C4-2B (cell line): ENCODE measurements around the gene TNFRSF18.

Experiments
- H3K27ac ChIP-seq: fragments of 450-650 bp; 2 replicates; pipeline ENCODE4 v1.5.1; 2017
- ZFX ChIP-seq: fragments of 450-650 bp; IDR thresholded peaks from 2 replicates; pipeline ENCODE4 v1.6.1; 2017
- TF ChIP-seq, protein P1 (sequence below): fragments of 450-650 bp; conservative IDR thresholded peaks from 2 replicates; pipeline ENCODE4 v1.5.1; 2017; ENCODE audit warnings: mild to moderate bottlenecking

TNFRSF18 gene

DNA sequence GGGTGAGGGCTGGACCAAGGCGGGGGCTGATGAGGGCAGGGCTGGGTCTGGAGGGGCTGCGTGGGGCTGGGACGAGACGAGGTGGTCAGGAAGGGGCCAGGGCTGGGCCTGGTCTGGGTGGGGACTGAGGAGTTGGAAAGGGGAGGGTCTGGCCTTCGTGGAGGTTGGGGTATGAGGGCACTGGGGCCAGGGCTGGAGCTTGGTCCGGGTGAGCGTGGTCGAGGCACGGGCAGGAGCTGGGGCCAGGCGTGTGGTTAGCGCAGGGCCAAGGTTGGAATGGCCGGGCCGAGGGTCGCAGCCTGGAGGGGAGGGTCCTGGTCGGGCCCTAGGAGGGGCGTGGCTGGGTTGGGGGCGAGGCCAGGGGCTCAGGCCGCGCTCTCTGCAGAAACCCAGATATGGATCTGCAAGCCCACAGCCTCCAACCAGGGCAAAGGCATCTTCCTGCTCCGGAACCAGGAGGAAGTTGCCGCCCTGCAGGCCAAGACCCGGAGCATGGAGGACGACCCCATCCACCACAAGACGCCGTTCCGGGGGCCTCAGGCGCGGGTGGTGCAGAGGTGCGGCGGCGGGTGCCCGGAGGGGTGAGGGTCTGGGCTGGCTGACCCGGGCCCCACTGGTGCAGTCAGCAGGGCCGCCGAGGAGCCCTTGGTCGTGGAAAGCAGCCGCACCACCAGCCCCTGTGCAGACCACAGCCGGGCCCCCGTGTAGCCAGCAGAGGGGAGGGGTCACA is 23.7 kb downstream of the TNFRSF18 start:
- TF ChIP-seq, protein P1, sequence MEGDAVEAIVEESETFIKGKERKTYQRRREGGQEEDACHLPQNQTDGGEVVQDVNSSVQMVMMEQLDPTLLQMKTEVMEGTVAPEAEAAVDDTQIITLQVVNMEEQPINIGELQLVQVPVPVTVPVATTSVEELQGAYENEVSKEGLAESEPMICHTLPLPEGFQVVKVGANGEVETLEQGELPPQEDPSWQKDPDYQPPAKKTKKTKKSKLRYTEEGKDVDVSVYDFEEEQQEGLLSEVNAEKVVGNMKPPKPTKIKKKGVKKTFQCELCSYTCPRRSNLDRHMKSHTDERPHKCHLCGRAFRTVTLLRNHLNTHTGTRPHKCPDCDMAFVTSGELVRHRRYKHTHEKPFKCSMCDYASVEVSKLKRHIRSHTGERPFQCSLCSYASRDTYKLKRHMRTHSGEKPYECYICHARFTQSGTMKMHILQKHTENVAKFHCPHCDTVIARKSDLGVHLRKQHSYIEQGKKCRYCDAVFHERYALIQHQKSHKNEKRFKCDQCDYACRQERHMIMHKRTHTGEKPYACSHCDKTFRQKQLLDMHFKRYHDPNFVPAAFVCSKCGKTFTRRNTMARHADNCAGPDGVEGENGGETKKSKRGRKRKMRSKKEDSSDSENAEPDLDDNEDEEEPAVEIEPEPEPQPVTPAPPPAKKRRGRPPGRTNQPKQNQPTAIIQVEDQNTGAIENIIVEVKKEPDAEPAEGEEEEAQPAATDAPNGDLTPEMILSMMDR: no peak
- no peak for TF ChIP-seq ZFX

DNA sequence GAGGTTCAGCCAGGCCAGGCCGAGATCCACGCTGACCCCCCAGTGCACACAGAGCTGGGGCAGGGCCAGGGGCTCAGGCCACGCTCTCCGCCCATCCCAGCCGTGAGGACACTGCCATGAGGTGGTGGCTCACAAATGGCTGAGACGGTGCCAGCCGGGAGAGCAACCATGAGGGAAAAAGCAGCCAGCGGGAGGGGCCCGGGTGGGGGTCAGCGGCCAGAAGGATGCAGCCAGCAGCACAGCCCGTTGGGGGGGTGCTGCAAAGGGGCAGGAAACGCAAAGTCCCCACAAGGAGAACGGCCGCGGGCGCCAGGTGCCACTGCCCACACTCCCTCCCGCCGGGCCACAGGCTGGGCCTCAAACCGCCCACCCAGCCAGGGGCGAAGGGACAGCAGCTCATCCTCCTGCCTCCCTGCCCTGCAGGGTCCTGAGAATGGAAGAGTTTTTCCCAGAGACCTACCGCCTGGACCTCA is 24.4 kb downstream of the TNFRSF18 start:
- H3K27ac ChIP-seq: no peak overlapping the region
- TF ChIP-seq, protein P1: no peak
- TF ChIP-seq ZFX: no peak

More for the DNA sequence above, 23.7 kb downstream of the TNFRSF18 start:
- no peak overlapping the region for H3K27ac ChIP-seq

DNA sequence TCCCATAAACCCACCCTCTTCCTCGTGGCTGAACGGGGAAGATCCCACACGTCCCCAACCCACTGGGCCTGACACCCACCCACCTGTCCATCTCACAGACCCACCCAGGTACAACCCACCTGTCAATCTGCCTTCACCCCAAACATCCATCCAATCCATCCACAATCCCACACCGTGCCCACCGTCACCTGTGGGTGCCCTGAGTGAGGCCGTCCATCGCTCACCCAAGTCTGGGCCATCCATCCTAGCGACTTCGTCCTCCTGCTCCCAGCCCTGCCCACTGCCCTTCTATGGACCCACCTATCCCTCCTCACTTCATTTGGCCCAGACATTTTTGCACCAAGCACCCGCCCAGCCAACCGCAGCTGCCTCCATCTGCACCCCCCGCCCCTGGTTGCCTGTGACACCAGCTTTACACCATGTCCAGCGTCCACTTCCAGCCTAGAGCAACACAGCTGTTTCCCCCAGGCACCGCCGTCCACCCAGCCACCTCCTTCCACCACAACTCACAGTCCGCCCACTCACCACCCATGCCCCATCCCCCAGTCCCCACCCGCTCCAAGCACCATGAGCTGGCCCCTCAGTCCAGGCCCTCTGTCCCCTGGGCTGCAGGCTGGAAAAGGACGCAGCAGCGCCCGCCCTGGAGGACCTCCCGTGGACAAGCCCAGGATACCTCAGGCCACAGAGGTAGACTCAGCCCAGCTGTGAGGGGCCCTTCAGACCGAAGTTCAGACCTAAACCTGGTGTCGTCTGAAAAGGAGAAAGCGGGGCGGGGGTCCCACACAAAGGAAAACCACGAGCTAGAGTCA is 25.1 kb downstream of the TNFRSF18 start:
- TF ChIP-seq, protein P1: no peak
- no peak for TF ChIP-seq ZFX
- H3K27ac ChIP-seq: no peak overlapping the region

DNA sequence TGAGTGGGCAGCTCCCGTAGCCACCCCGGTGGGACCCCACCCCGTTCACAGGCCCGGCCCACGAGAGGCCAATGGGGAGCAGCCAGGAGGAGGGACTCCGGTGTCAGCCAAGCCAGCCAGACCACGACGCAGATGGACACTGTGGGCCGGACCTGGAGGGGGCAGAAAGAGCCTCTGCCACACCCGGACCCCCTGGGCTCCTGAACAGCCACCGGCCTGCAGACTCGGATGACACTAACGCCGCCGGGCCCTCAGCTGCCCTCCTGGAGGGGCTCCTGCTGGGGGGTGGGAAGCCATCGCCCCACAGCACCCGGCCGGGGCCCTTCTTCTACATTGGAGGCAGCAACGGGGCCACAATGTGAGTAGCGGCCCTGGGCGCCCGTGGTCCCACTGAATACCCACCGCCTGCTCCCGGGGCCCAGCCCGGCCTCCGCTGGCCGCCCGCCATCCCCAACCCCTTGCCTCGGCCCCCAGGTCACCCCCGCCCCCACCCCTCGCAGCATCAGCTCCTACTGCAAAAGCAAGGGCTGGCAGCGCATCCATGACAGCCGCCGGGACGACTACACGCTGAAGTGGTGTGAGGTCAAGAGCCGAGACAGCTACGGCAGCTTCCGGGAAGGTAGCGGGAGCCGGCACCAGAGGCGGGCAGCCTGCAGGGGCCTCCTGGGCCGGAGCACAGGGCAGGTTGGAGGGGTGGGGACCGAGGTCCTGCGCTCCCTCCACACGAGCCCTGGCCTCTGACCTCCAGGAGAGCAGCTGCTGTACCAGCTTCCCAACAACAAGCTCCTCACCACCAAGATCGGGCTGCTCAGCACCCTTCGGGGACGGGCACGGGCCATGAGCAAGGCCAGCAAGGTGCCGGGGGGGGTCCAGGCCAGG is 26.2 kb downstream of the TNFRSF18 start:
- no peak for TF ChIP-seq ZFX
- TF ChIP-seq, protein P1: no peak
- H3K27ac ChIP-seq: no peak overlapping the region

DNA sequence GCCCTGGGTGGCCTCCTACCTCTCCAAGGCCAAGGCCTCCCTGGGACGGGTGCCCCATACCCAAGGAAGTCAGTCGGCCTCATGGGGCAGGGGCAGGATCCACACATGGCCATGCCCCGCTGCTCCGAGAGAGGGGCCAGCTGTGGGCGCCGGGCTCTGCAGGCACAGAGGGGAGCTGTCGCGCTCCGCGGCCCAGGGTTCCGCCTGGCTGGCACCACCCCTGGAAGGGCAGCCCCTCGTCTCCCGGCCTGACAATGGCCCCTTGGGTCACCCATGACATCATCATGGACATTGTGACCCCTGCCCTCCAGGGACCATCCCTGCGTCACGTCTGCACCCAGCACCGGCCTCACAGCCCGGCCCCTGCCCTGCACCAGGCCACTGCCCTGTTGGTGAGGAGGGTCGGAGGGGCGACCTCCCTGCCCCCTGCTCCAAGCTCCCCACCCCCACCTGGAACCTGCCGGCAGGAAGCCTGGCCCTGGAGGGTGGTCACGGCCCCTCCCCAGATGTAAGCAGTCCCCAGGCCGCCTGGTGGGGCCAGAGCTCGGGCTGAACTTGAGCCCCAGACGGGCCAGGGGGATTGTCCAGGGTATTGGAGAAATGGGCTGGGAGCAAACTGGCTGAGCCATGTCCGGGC is 26.9 kb downstream of the TNFRSF18 start:
- no peak overlapping the region for H3K27ac ChIP-seq
- no peak for TF ChIP-seq ZFX
- TF ChIP-seq, protein P1: no peak

DNA sequence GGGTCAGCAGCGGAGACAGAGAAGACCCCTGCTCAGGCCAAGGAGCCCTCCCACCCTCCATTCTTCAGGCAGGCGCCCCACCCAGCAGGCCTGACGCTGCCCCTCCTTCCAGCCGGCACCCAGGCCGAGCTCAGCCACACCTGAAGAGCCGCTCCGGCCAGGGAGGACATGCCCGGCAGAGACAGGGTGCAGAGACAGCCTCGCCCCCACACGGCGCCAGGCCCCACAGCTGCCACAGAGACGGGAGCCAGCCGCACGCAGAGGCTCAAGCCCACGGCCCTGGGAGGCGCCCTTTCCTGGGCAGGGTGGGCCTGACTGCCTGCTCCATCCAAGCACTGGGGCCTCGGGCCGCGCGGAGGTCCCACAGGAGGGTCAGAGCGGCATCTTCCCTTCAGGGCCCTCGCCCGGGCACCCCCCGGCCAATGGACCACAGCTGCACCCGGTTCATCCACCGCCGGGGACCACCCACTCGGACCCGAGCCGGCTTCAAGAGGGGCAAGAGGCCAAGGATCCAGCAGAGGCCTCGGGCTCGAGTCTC is 27.5 kb downstream of the TNFRSF18 start:
- no peak for TF ChIP-seq ZFX
- TF ChIP-seq, protein P1: no peak
- H3K27ac ChIP-seq: no peak overlapping the region
